T follicular helper cell (primary cell): ENCODE measurements around the gene RPS13.
"Not testable (repeated sequence)": the region's sequence is repeated elsewhere in the genome, so short reads cannot be mapped to it uniquely, and the experiment has no call there.

Source experiments
- DNase-seq: peaks from one replicate; pipeline ENCODE4 v3.0.0-alpha.2; 2020; ENCODE audit warnings: low read depth

Gene RPS13

DNA sequence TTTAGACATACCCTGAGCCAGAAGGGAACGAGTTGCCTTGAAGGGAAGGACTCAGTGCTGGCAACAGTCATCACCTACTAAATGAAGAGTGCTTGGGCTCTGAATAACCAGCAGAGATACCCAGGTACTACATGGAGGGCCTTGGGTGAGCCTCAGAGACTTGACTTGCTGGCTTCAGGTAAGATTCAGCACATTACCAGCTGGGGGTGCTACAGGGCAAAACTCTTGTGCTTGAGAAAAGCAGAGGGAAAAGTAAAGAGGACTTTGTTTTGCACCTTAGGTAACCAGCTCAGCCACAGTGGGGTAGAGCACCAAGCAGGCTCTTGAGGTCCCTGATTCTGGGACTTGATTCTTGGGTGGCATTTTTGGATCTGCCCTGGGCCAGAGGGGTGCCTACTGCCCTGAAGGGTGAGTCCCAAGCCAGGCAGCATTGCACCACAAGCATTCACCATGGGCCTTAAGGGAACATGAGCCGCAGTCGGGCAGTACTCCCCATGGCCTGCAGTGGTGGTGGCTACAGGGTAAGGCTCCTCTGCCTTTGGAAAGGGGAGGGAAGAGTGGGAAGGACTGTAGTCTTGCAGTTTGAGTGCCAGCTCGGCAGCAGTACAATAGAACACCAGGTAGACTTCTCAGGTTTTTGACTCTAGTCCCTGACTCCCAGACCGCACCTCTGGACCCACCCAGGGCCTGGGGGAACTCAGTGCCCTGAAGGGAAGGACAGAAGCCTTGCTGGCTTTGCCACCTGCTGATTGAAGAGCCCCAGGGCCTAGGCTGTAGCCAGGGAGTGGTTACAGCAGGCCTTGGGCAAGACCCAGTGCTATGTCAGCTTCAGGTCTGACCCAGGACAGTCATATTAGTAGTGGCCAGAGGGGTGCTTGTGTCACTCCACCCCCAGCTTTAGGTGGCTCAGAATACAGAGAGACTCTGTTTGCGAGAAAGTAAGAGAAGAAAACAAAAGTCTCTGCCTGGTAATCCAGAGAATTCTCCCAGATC is 40.5 kb downstream of the RPS13 start:
- no peak for DNase-seq

DNA sequence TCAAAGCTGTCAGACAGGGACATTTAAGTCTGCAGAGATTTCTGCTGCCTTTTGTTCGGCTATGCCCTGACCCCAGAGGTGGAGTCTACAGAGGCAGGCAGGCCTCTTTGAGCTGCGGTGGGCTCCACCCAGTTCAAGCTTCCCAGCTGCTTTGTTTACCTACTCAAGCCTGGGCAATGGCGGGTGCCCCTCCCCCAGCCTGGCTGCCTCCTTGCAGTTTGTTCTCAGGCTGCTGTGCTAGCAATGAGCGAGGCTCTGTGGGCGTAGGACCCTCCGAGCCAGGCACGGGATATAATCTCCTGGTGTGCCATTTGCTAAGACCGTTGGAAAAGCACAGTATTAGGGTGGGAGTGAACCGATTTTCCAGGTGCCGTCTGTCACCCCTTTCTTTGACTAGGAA is 43.4 kb downstream of the RPS13 start:
- not testable (repeated sequence) for DNase-seq

GRCh38 chr11:17026487-17027082 is 50.9 kb downstream of the RPS13 start:
- DNase-seq: no peak

DNA sequence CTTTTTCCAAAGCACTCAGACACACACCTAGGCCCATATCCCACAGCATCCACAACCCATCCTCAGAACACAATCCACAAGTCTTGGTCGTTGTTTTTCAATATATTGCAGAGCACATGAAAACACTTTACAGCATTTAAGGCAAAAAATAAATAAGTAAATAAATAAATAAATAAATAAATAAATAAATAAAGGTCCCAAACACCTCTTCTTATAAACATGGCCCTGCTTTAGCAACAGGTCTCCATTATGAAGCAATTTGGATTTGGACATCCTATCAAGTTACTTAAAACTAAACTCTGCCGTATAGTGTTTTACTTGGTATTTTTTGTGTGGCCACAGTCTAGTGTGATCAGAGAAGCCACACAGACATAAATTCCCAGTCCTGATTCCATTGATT is 52.5 kb downstream of the RPS13 start:
- no peak for DNase-seq
